ENCODE results near the gene VPS11.

VPS11 gene

GRCh38 chr11:119085437-119085847 lies 17.8 kb downstream of the VPS11 start:
- Histone ChIP-seq H3K4me1 (ENCODE audit: control insufficient read depth, low read length) (peaks cover 36% of the 10 kb centered on the region), H3K4me2 (ENCODE audit: low read length) (peak overlapping the region; percentile 90), H3K79me2 (ENCODE audit: control insufficient read depth, low read length) (peaks cover 24% of the 10 kb centered on the region), H3K9me3 (ENCODE audit: control insufficient read depth, insufficient read depth, low read length) (no peaks in the 10 kb centered on the region), H3K27ac (ENCODE audit: low read depth, low read length) (peak overlapping the region; percentile 72), H3F3A (ENCODE audit: control insufficient read depth, insufficient read depth) (peaks cover 9% of the 10 kb centered on the region), H4K20me1 (ENCODE audit: control insufficient read depth, insufficient read depth, low read depth, low read length) (0 out of 2 replicates have a peak, but pooled peaks cover 4% of the 10 kb centered on the region), H3K4me3 (ENCODE audit: low read length) (peak overlapping the region; percentile 92), H3K36me3 (ENCODE audit: control insufficient read depth, low read length) (peaks cover 22% of the 10 kb centered on the region), H3K9me2 (replicated peaks; ENCODE audit: control insufficient read depth, low read length) (no peaks in the 10 kb centered on the region), H3K27me3 (ENCODE audit: control insufficient read depth, low read length) (no peaks in the 10 kb centered on the region)
- no peak for TF ChIP-seq CTCF (IDR thresholded peaks at IDR 0.05; ENCODE audit: low read depth, low read length, poor library complexity, severe bottlenecking)
- TF ChIP-seq EZH2phosphoT487 (IDR thresholded peaks at IDR 0.05; ENCODE audit: borderline replicate concordance, low read length), result no peak

GRCh38 chr11:119087123-119087522 lies 19.5 kb downstream of the VPS11 start:
- no peaks in the 10 kb centered on the region for H3K9me2 ChIP-seq (replicated peaks; ENCODE audit: control insufficient read depth, low read length)
- H3K9me3 ChIP-seq (ENCODE audit: control insufficient read depth, insufficient read depth, low read length), result no peaks in the 10 kb centered on the region
- 0 out of 2 replicates have a peak, but pooled peaks cover 4% of the 10 kb centered on the region for H4K20me1 ChIP-seq (ENCODE audit: control insufficient read depth, insufficient read depth, low read depth, low read length)
- no peak overlapping the region for H3K4me2 ChIP-seq (ENCODE audit: low read length)
- H3F3A ChIP-seq (ENCODE audit: control insufficient read depth, insufficient read depth), result peaks cover 25% of the 10 kb centered on the region
- H3K36me3 ChIP-seq (ENCODE audit: control insufficient read depth, low read length), result peaks cover 22% of the 10 kb centered on the region
- no peak for TF ChIP-seq EZH2phosphoT487 (IDR thresholded peaks at IDR 0.05; ENCODE audit: borderline replicate concordance, low read length)
- TF ChIP-seq CTCF (IDR thresholded peaks at IDR 0.05; ENCODE audit: low read depth, low read length, poor library complexity, severe bottlenecking), result no peak
- no peak overlapping the region for H3K27ac ChIP-seq (ENCODE audit: low read depth, low read length)
- no peak overlapping the region for H3K4me3 ChIP-seq (ENCODE audit: low read length)
- H3K27me3 ChIP-seq (ENCODE audit: control insufficient read depth, low read length), result no peaks in the 10 kb centered on the region
- peaks cover 51% of the 10 kb centered on the region for H3K4me1 ChIP-seq (ENCODE audit: control insufficient read depth, low read length)
- H3K79me2 ChIP-seq (ENCODE audit: control insufficient read depth, low read length), result peaks cover 25% of the 10 kb centered on the region

GRCh38 chr11:119087747-119088241 lies 20.2 kb downstream of the VPS11 start:
- H3K9me3 ChIP-seq (ENCODE audit: control insufficient read depth, insufficient read depth, low read length), result no peaks in the 10 kb centered on the region
- peaks cover 4% of the 10 kb centered on the region; the same call in 1 of the 2 replicates for H4K20me1 ChIP-seq (ENCODE audit: control insufficient read depth, insufficient read depth, low read depth, low read length)
- peaks cover 32% of the 10 kb centered on the region for H3K79me2 ChIP-seq (ENCODE audit: control insufficient read depth, low read length)
- H3K4me1 ChIP-seq (ENCODE audit: control insufficient read depth, low read length), result peaks cover 58% of the 10 kb centered on the region
- no peak overlapping the region for H3K4me3 ChIP-seq (ENCODE audit: low read length)
- H3K4me2 ChIP-seq (ENCODE audit: low read length), result no peak overlapping the region
- H3F3A ChIP-seq (ENCODE audit: control insufficient read depth, insufficient read depth), result peaks cover 31% of the 10 kb centered on the region
- no peaks in the 10 kb centered on the region for H3K27me3 ChIP-seq (ENCODE audit: control insufficient read depth, low read length)
- peaks cover 28% of the 10 kb centered on the region for H3K36me3 ChIP-seq (ENCODE audit: control insufficient read depth, low read length)
- TF ChIP-seq EZH2phosphoT487 (IDR thresholded peaks at IDR 0.05; ENCODE audit: borderline replicate concordance, low read length) (no peak), CTCF (IDR thresholded peaks at IDR 0.05; ENCODE audit: low read depth, low read length, poor library complexity, severe bottlenecking) (no peak)
- H3K27ac ChIP-seq (ENCODE audit: low read depth, low read length), result no peak overlapping the region
- no peaks in the 10 kb centered on the region for H3K9me2 ChIP-seq (replicated peaks; ENCODE audit: control insufficient read depth, low read length)

Data from DOHH2 (cell line).